Measurements from ENCODE around the gene CACNB4.

CACNB4 gene

GRCh38 chr2:151976945-151977353 is 121.9 kb downstream of the CACNB4 start:
- TF ChIP-seq, protein P1, sequence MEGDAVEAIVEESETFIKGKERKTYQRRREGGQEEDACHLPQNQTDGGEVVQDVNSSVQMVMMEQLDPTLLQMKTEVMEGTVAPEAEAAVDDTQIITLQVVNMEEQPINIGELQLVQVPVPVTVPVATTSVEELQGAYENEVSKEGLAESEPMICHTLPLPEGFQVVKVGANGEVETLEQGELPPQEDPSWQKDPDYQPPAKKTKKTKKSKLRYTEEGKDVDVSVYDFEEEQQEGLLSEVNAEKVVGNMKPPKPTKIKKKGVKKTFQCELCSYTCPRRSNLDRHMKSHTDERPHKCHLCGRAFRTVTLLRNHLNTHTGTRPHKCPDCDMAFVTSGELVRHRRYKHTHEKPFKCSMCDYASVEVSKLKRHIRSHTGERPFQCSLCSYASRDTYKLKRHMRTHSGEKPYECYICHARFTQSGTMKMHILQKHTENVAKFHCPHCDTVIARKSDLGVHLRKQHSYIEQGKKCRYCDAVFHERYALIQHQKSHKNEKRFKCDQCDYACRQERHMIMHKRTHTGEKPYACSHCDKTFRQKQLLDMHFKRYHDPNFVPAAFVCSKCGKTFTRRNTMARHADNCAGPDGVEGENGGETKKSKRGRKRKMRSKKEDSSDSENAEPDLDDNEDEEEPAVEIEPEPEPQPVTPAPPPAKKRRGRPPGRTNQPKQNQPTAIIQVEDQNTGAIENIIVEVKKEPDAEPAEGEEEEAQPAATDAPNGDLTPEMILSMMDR (IDR thresholded peaks at IDR 0.05; ENCODE audit: borderline replicate concordance, insufficient read depth, low read depth, low read length): no peak
- no peak overlapping the region for H3K4me3 ChIP-seq (ENCODE audit: low read depth, low read length)

DNA sequence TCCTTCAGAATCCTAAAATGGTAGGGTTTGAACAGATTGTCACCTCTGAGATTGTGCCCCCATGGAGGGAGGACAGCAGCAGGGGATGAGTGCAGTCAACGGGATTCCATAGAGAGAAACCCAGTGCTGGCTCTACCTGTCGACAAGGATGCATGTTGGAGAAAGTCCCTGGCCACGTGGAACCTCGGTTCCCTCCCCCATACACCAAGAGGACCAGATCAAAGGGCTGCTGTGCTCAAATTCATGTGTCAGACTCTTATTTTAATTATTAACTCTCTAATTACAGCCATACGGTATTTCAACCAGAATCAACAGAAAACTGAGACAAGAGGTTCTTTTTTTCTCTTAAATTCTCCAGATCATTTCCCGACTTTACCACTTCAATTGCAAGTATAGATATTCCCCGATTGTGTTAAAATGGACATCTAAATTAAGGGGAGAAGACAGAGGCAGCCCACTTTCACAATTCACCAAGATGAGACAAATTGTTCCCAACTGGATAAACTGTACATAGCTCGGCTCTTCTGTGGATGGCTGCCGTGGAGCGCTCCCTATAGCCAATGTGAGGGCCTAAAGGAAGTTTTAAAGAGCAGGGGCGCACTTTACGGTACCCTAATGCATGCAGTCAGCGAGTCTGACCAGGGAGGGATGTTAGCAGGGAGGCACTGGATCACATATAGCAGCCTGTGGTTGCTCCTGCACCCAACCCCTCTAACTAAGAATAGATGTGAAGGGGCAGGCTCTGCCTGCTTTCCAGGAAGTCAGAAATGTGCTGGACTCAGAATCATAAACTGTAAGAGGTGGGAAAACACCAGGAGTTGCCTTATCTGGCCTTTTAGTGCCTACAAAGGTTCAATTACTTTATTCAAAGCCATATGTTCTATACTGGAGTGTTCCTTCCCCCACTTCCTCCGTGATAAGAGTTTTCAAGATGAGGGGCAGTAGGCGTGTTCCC is 123.1 kb downstream of the CACNB4 start:
- TF ChIP-seq, protein P1 (IDR thresholded peaks at IDR 0.05; ENCODE audit: borderline replicate concordance, insufficient read depth, low read depth, low read length): no peak
- no peak overlapping the region for H3K4me3 ChIP-seq (ENCODE audit: low read depth, low read length)

DNA sequence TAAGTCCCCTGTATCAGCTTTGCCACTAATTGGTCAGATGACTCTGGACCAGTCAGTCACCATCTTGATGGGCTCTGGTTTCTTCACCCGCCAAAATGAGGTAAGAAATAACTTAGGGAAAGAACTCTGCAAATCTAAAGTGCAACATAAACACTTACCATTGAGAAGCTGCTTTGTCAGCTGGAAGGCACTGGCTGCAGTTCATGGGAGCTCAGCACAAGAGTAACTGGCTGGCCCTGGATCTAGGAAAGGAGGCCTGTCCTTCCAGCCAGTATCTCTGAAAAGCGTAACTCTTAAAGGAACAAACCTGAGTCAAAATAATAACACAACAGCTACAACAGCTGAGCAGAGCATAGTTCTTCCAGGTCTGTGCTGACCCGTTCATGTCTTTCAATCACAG is 123.9 kb downstream of the CACNB4 start:
- H3K4me3 ChIP-seq (ENCODE audit: low read depth, low read length): no peak overlapping the region
- TF ChIP-seq, protein P1 (IDR thresholded peaks at IDR 0.05; ENCODE audit: borderline replicate concordance, insufficient read depth, low read depth, low read length): no peak

DNA sequence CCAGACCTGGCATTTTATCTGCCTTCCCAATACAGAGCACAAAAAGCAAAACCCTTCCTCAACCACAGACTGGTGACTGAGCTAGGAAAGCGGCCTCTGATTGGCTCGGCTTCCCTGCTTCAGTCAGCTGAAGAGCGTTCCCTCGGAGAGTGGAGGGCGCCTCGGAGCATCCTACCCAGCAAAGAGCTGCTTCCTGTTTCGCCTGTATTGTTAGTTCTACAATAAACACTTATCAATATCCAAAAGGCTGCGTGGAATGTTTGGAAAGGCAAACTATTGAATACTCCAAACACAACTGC is 125.0 kb downstream of the CACNB4 start:
- no peak overlapping the region for H3K4me3 ChIP-seq (ENCODE audit: low read depth, low read length)
- TF ChIP-seq, protein P1 (IDR thresholded peaks at IDR 0.05; ENCODE audit: borderline replicate concordance, insufficient read depth, low read depth, low read length): no peak

DNA sequence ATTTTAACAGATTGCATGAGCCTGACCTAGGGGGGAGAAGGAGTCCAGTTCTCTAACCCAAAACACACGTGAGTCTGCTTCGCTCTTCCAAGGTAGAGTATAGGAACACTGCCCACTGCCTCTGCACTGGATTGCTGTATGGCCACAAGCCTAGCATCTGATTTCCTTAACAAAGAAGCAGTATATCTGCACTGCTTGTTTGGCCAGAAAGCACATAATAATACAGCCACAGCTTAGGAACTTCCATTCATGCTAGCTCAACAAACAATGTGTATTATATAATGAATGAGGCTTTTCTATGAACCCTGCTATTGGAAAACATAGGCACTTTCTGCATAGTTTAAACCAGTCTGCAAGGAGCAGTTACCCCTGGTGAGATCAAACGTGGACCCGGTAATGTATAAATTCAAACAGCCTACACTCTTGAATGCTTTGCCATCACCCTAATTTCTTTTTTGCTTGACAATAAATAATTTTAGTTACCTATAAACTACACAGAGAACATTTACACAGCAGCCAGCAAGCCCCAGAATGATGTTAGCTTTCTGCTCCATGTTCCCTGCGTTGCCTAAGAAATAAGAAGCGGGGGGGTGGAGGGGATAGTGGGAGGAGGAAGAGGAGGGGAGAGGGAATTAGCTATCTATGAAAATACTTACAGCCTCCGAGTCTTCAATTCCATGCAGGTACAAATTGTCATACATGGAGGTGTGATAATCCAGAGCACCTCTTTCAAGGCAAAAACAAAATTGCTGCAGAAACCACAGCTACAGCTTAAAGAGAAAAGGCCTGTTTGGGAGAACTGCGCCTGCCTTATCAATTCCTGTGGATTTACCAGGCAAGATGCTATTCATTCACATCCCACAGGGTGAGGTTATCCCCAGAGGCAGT is 125.6 kb downstream of the CACNB4 start:
- TF ChIP-seq, protein P1 (IDR thresholded peaks at IDR 0.05; ENCODE audit: borderline replicate concordance, insufficient read depth, low read depth, low read length): no peak
- no peak overlapping the region for H3K4me3 ChIP-seq (ENCODE audit: low read depth, low read length)

DNA sequence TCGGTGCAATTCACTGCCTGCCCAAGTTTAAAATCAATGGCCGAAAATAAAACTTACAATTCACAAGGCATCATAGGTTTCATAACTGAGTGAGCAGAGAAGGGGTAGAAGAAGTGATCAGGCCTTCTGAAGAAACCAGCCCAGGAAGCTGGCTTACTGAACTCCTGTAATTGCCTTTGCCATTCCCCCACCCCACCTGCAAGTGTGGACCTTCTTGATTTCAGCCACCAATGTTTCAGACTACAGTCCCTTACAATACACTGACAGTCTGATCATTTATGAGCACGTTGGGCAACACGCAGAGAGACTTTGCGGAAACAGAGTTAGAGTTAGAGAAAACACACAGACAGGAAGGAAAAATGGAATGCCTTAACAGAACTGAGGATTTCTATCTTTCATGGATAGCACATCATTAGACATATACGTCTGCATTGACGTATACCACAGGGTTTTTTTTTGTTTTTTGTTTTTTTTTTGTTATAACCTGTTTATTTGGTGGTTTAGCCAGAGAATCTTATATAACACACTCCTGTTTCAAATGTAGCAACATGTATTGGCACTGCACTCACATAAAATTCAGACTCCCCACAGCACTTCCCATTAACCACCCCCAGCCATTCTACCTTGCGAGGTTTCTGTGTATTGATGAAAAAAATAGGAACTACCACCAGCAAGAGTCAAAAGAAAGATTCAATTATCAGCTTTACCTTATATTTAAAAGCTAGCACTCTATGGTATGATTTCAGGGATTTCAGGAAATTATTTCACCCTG is 126.4 kb downstream of the CACNB4 start:
- TF ChIP-seq, protein P1 (IDR thresholded peaks at IDR 0.05; ENCODE audit: borderline replicate concordance, insufficient read depth, low read depth, low read length): no peak
- no peak overlapping the region for H3K4me3 ChIP-seq (ENCODE audit: low read depth, low read length)
